ENCODE results near the gene SIVA1.
A peak's percentile ranks its signal among the peaks of the same experiment; 100 is the strongest.

The SIVA1 gene

GRCh38 chr14:104707608-104708595 lies 45.0 kb upstream of the SIVA1 start (continued):
- TF ChIP-seq PATZ1 (tag by site-specific recombination; IDR thresholded peaks at IDR 0.05): no peak
- no peak for TF ChIP-seq ZSCAN30 (tag by site-specific recombination; IDR thresholded peaks at IDR 0.05)
- TF ChIP-seq ZNF777 (tag by site-specific recombination; IDR thresholded peaks at IDR 0.05; ENCODE audit: borderline replicate concordance): no peak
- TF ChIP-seq BCL11A (tag by site-specific recombination; IDR thresholded peaks at IDR 0.05; ENCODE audit: low read depth): no peak
- TF ChIP-seq ZNF121 (tag by site-specific recombination; IDR thresholded peaks at IDR 0.05): no peak
- TF ChIP-seq ZXDB (tag by site-specific recombination; IDR thresholded peaks at IDR 0.05): 0 out of 2 replicates have a peak, but pooled peaks have one; percentile 24
- TF ChIP-seq PBX3 (CRISPR knock-in tag; IDR thresholded peaks at IDR 0.05): no peak
- 0 out of 2 replicates have a peak, but pooled peaks have one; percentile 21 for TF ChIP-seq ZBTB8A (tag by site-specific recombination; IDR thresholded peaks at IDR 0.05)
- TF ChIP-seq ZNF561 (tag by site-specific recombination; IDR thresholded peaks at IDR 0.05; ENCODE audit: borderline replicate concordance): no peak
- no peak for TF ChIP-seq ZNF776 (tag by site-specific recombination; IDR thresholded peaks at IDR 0.05; ENCODE audit: borderline replicate concordance)
- TF ChIP-seq GLIS1 (tag by site-specific recombination; IDR thresholded peaks at IDR 0.05): 0 out of 2 replicates have a peak, but pooled peaks have one; percentile 5
- TF ChIP-seq ZNF830 (tag by site-specific recombination; IDR thresholded peaks at IDR 0.05; ENCODE audit: low read depth): no peak
- TF ChIP-seq ZNF175 (tag by site-specific recombination; IDR thresholded peaks at IDR 0.05): no peak
- TF ChIP-seq ZNF654 (tag by site-specific recombination; IDR thresholded peaks at IDR 0.05; ENCODE audit: low read depth): no peak
- TF ChIP-seq ZNF426 (tag by site-specific recombination; IDR thresholded peaks at IDR 0.05): no peak
- TF ChIP-seq ZBTB49 (tag by site-specific recombination; IDR thresholded peaks at IDR 0.05; ENCODE audit: low read depth): no peak
- TF ChIP-seq MYNN (tag by site-specific recombination; IDR thresholded peaks at IDR 0.05; ENCODE audit: borderline replicate concordance): no peak
- TF ChIP-seq ZIC2 (tag by site-specific recombination; IDR thresholded peaks at IDR 0.05): no peak
- TF ChIP-seq ZNF624 (tag by site-specific recombination; IDR thresholded peaks at IDR 0.05): no peak
- TF ChIP-seq TSHZ1 (tag by site-specific recombination; IDR thresholded peaks at IDR 0.05; ENCODE audit: borderline replicate concordance): no peak
- no peak for TF ChIP-seq ZNF548 (tag by site-specific recombination; IDR thresholded peaks at IDR 0.05)
- TF ChIP-seq YY1 (tag by site-specific recombination; IDR thresholded peaks at IDR 0.05): no peak
- no peak for TF ChIP-seq ZNF292 (tag by site-specific recombination; IDR thresholded peaks at IDR 0.05; ENCODE audit: borderline replicate concordance, low read depth)
- no peak for TF ChIP-seq ZNF549 (tag by site-specific recombination; IDR thresholded peaks at IDR 0.05)
- TF ChIP-seq SCRT2 (tag by site-specific recombination; IDR thresholded peaks at IDR 0.05): peak; percentile 47; the same call in 1 of the 2 replicates
- no peak for TF ChIP-seq ELK4 (IDR thresholded peaks at IDR 0.05; ENCODE audit: borderline replicate concordance, low read depth, low read length)
- no peak for TF ChIP-seq ZNF214 (tag by site-specific recombination; IDR thresholded peaks at IDR 0.05; ENCODE audit: borderline replicate concordance)
- no peak for TF ChIP-seq KLF7 (tag by site-specific recombination; IDR thresholded peaks at IDR 0.05; ENCODE audit: borderline replicate concordance)
- no peak for TF ChIP-seq ZNF140 (tag by site-specific recombination; IDR thresholded peaks at IDR 0.05)
